ENCODE results near the gene TGFBRAP1.
"Not testable (repeated sequence)": the region's sequence is repeated elsewhere in the genome, so short reads cannot be mapped to it uniquely, and the experiment has no call there.

Gene TGFBRAP1

GRCh38 chr2:105280281-105280680 is 49.3 kb downstream of the TGFBRAP1 start:
- DNase-seq (ENCODE audit: extremely low spot score, insufficient read length, low read depth) (no peak), FAIRE-seq (no peak)

GRCh38 chr2:105279126-105279525 is 50.4 kb downstream of the TGFBRAP1 start:
- FAIRE-seq = no peak

GRCh38 chr2:105278654-105279053 is 50.9 kb downstream of the TGFBRAP1 start:
- DNase-seq (ENCODE audit: extremely low spot score, insufficient read length, low read depth) (no peak), FAIRE-seq (no peak)

More at GRCh38 chr2:105279126-105279525, 50.4 kb downstream of the TGFBRAP1 start:
- DNase-seq (ENCODE audit: extremely low spot score, insufficient read length, low read depth) = no peak

- DNase-seq (ENCODE audit: extremely low spot score, insufficient read length, low read depth) (no peak), FAIRE-seq (no peak)
Observed at GRCh38 chr2:105274046-105274445, 55.5 kb downstream of the TGFBRAP1 start.

- no peak for DNase-seq (ENCODE audit: extremely low spot score, insufficient read length, low read depth)
- no peak for FAIRE-seq
Observed at GRCh38 chr2:105272176-105272575, 57.4 kb downstream of the TGFBRAP1 start.

GRCh38 chr2:105271393-105272045 is 58.0 kb downstream of the TGFBRAP1 start:
- no peak for FAIRE-seq
- no peak for DNase-seq (ENCODE audit: extremely low spot score, insufficient read length, low read depth)

- DNase-seq (ENCODE audit: extremely low spot score, insufficient read length, low read depth) (no peak), FAIRE-seq (no peak)
Observed at GRCh38 chr2:105269426-105269825, 60.1 kb downstream of the TGFBRAP1 start.

- no peak for FAIRE-seq
- DNase-seq (ENCODE audit: extremely low spot score, insufficient read length, low read depth) = no peak
Observed at GRCh38 chr2:105262651-105263091, 66.9 kb downstream of the TGFBRAP1 start.

- DNase-seq (ENCODE audit: extremely low spot score, insufficient read length, low read depth) (no peak), FAIRE-seq (no peak)
Observed at GRCh38 chr2:105261061-105261460, 68.5 kb downstream of the TGFBRAP1 start.

GRCh38 chr2:105258835-105259350 is 70.6 kb downstream of the TGFBRAP1 start:
- FAIRE-seq (no peak), DNase-seq (ENCODE audit: extremely low spot score, insufficient read length, low read depth) (no peak)

GRCh38 chr2:105257981-105258380 is 71.6 kb downstream of the TGFBRAP1 start:
- no peak for DNase-seq (ENCODE audit: extremely low spot score, insufficient read length, low read depth)

GRCh38 chr2:105256431-105257047 is 73.0 kb downstream of the TGFBRAP1 start:
- DNase-seq (ENCODE audit: extremely low spot score, insufficient read length, low read depth) (no peak), FAIRE-seq (no peak)

More at GRCh38 chr2:105257981-105258380, 71.6 kb downstream of the TGFBRAP1 start:
- FAIRE-seq = no peak

GRCh38 chr2:105255979-105256378 is 73.6 kb downstream of the TGFBRAP1 start:
- FAIRE-seq (no peak), DNase-seq (ENCODE audit: extremely low spot score, insufficient read length, low read depth) (no peak)

- no peak for FAIRE-seq
Observed at GRCh38 chr2:105254531-105255210, 74.9 kb downstream of the TGFBRAP1 start.

GRCh38 chr2:105252271-105252670 is 77.3 kb downstream of the TGFBRAP1 start:
- DNase-seq (ENCODE audit: extremely low spot score, insufficient read length, low read depth) (no peak), FAIRE-seq (no peak)

More at GRCh38 chr2:105254531-105255210, 74.9 kb downstream of the TGFBRAP1 start:
- no peak for DNase-seq (ENCODE audit: extremely low spot score, insufficient read length, low read depth)

- FAIRE-seq; DNase-seq (ENCODE audit: extremely low spot score, insufficient read length, low read depth): not testable (repeated sequence)
Observed at GRCh38 chr2:105251016-105251648, 78.4 kb downstream of the TGFBRAP1 start.

- DNase-seq (ENCODE audit: extremely low spot score, insufficient read length, low read depth) = no peak
- FAIRE-seq = no peak
Observed at GRCh38 chr2:105249891-105250290, 79.6 kb downstream of the TGFBRAP1 start.

- DNase-seq (ENCODE audit: extremely low spot score, insufficient read length, low read depth) = no peak
- FAIRE-seq = no peak
Observed at GRCh38 chr2:105249181-105249580, 80.4 kb downstream of the TGFBRAP1 start.

GRCh38 chr2:105248316-105249070 is 81.0 kb downstream of the TGFBRAP1 start:
- DNase-seq (ENCODE audit: extremely low spot score, insufficient read length, low read depth) = no peak
- FAIRE-seq = no peak

GRCh38 chr2:105244451-105244850 is 85.1 kb downstream of the TGFBRAP1 start:
- FAIRE-seq = no peak
- DNase-seq (ENCODE audit: extremely low spot score, insufficient read length, low read depth) = no peak

Measured in GM18507 (cell line).